Caco-2 (cell line): Measurements from ENCODE around the gene AGAP1. TPM values are rescaled to one million over a fixed set of nuclear protein-coding genes. Genes with fewer than 3 reads are reported as not detected.

Source experiments
- BruUV-seq: library from RNA; stranded (reverse); fragments of 400-500 nt; replicated peaks from 2 replicates; lab custom pipeline; 2021; lab: Mats Ljungman, UMichigan
- CTCF ChIA-PET: fragments of 300-600 bp; sonication (Branson Sonifier 250); formaldehyde crosslinking; loops from one replicate; lab custom pipeline; 2022; ENCODE audit warnings: antibody characterized with exemption; lab: Charles Lee
- POLR2A ChIA-PET: fragments of 300-600 bp; sonication (Branson Sonifier 250); formaldehyde crosslinking; loops from one replicate; lab custom pipeline; 2022; ENCODE audit warnings: antibody characterized with exemption; lab: Charles Lee
- DNase-seq, 2 experiments: peaks; one replicate each; pipeline versions ENCODE4 v3.0.0 to v3.0.0-alpha.2; 2020 to 2022
- H3K27me3 ChIP-seq: replicated peaks from 2 replicates; pipeline ENCODE4 v1.6.0; 2011; ENCODE audit warnings: low read length; ENCODE audit not compliant: control insufficient read depth, insufficient read depth
- H3K36me3 ChIP-seq: 2 replicates; pipeline ENCODE4 v1.5.1; 2011; ENCODE audit warnings: low read length; ENCODE audit not compliant: control insufficient read depth, insufficient read depth
- H3K4me1 ChIP-seq: fragments of 250-450 bp; sonication (Bioruptor Pico); 2 replicates; pipeline ENCODE4 v1.5.1; 2020; ENCODE audit warnings: mild to moderate bottlenecking
- H3K4me3 ChIP-seq: 2 replicates; pipeline ENCODE4 v1.5.1; 2011; ENCODE audit warnings: low read depth, mild to moderate bottlenecking, control low read depth, low read length
- H3K9me3 ChIP-seq: fragments of 250-450 bp; sonication (Bioruptor Pico); 2 replicates; pipeline ENCODE4 v1.5.1; 2020; ENCODE audit warnings: mild to moderate bottlenecking, moderate library complexity
- H3K27ac Mint-ChIP-seq: one replicate; pipeline ENCODE4 v1.8.0; 2022; ENCODE audit warnings: mixed read lengths; ENCODE audit not compliant: unreplicated experiment
- H3K27me3 Mint-ChIP-seq: one replicate; pipeline ENCODE4 v1.8.0; 2022; ENCODE audit warnings: mixed read lengths; ENCODE audit not compliant: insufficient read depth, unreplicated experiment
- H3K36me3 Mint-ChIP-seq: one replicate; pipeline ENCODE4 v1.8.0; 2022; ENCODE audit warnings: mild to moderate bottlenecking, mixed read lengths; ENCODE audit not compliant: insufficient read depth, unreplicated experiment
- H3K4me1 Mint-ChIP-seq: one replicate; pipeline ENCODE4 v1.8.0; 2022; ENCODE audit warnings: low read depth, mixed read lengths; ENCODE audit not compliant: unreplicated experiment
- H3K4me3 Mint-ChIP-seq: one replicate; pipeline ENCODE4 v1.8.0; 2022; ENCODE audit warnings: mild to moderate bottlenecking, moderate library complexity, mixed read lengths; ENCODE audit not compliant: unreplicated experiment
- H3K9me3 Mint-ChIP-seq: one replicate; pipeline ENCODE4 v1.8.0; 2022; ENCODE audit warnings: mixed read lengths; ENCODE audit not compliant: unreplicated experiment
- CTCF ChIP-seq, 2 experiments: fragments of 200-600 bp in 1 of 2; IDR thresholded peaks; 1 replicate in 1 of 2; 2 replicates in 1 of 2; pipeline versions ENCODE4 v1.5.1 to v1.8.0; 2011 to 2022; ENCODE audit warnings: antibody characterized with exemption in 1 of 2, control low read depth in 1 of 2, inconsistent platforms in 1 of 2, low read depth in 1 of 2, low read length in 1 of 2, mild to moderate bottlenecking in 1 of 2, moderate library complexity in 1 of 2; ENCODE audit not compliant: insufficient read depth in 1 of 2, severe bottlenecking in 1 of 2, unreplicated experiment in 1 of 2
- intact Hi-C: fragments of 100-400 bp; cut with micrococcal nuclease; formaldehyde crosslinking; loops from one replicate; pipeline ENCODE4 v1.10.0; 2022; ENCODE audit not compliant: unreplicated experiment
- total RNA-seq: library from RNA; stranded (reverse); gene quantifications from 2 replicates; pipeline ENCODE4 v1.2.3, GENCODE V29; 2022

Gene AGAP1
- total RNA-seq, 1 experiment from 2014 or later, result 41.7 TPM

GRCh38 chr2:235659767-235660322 is 166.0 kb downstream of the AGAP1 start:
- Histone ChIP-seq H3K36me3 (no peaks in the 10 kb centered on the region), H3K4me1 (no peaks in the 10 kb centered on the region), H3K4me3 (no peak overlapping the region), H3K27me3 (no peaks in the 10 kb centered on the region), H3K9me3 (no peaks in the 10 kb centered on the region)
- no peak for TF ChIP-seq CTCF (IDR thresholded peaks at IDR 0.05; ENCODE audit: insufficient read depth in 1 of 2, low read depth in 1 of 2, low read length in 1 of 2, severe bottlenecking in 1 of 2, unreplicated experiment in 1 of 2)
- CTCF ChIA-PET, result no interaction called here
- Mint-ChIP-seq H3K36me3 (no peaks in the 10 kb centered on the region), H3K27me3 (no peaks in the 10 kb centered on the region), H3K4me3 (no peak overlapping the region), H3K4me1 (peaks cover 7% of the 10 kb centered on the region), H3K9me3 (no peaks in the 10 kb centered on the region), H3K27ac (no peak overlapping the region)
- no TSS peak for BruUV-seq
- DNase-seq, result no peak
- intact Hi-C loops, result no loop called here
- POLR2A ChIA-PET, result no interaction called here

- POLR2A ChIA-PET, result no interaction called here
- no peak for TF ChIP-seq CTCF (IDR thresholded peaks at IDR 0.05; ENCODE audit: insufficient read depth in 1 of 2, low read depth in 1 of 2, low read length in 1 of 2, severe bottlenecking in 1 of 2, unreplicated experiment in 1 of 2)
- H3K27ac Mint-ChIP-seq, result no peak overlapping the region
- CTCF ChIA-PET, result no interaction called here
- Histone ChIP-seq H3K4me3 (no peak overlapping the region), H3K4me1 (no peaks in the 10 kb centered on the region), H3K27me3 (no peaks in the 10 kb centered on the region), H3K9me3 (no peaks in the 10 kb centered on the region), H3K36me3 (no peaks in the 10 kb centered on the region)
- H3K4me1 Mint-ChIP-seq, result peaks cover 7% of the 10 kb centered on the region
- no peaks in the 10 kb centered on the region for H3K27me3 Mint-ChIP-seq
- H3K36me3 Mint-ChIP-seq, result no peaks in the 10 kb centered on the region
- no peaks in the 10 kb centered on the region for H3K9me3 Mint-ChIP-seq
- DNase-seq, result no peak
- H3K4me3 Mint-ChIP-seq, result no peak overlapping the region
- no TSS peak for BruUV-seq
- intact Hi-C loops, result no loop called here
Observed at GRCh38 chr2:235660484-235661082, 166.7 kb downstream of the AGAP1 start.

GRCh38 chr2:235661167-235661937 is 167.5 kb downstream of the AGAP1 start:
- intact Hi-C loops, result no loop called here
- CTCF ChIA-PET, result no interaction called here
- no peaks in the 10 kb centered on the region for H3K9me3 ChIP-seq
- no TSS peak for BruUV-seq
- H3K36me3 ChIP-seq, result no peaks in the 10 kb centered on the region
- H3K36me3 Mint-ChIP-seq, result no peaks in the 10 kb centered on the region
- H3K27me3 ChIP-seq, result no peaks in the 10 kb centered on the region
- TF ChIP-seq CTCF (IDR thresholded peaks at IDR 0.05; ENCODE audit: insufficient read depth in 1 of 2, low read depth in 1 of 2, low read length in 1 of 2, severe bottlenecking in 1 of 2, unreplicated experiment in 1 of 2), result no peak
- H3K4me3 ChIP-seq, result no peak overlapping the region
- DNase-seq, result no peak
- no peaks in the 10 kb centered on the region for H3K9me3 Mint-ChIP-seq
- no peak overlapping the region for H3K27ac Mint-ChIP-seq
- H3K4me1 ChIP-seq, result no peaks in the 10 kb centered on the region
- H3K27me3 Mint-ChIP-seq, result no peaks in the 10 kb centered on the region
- POLR2A ChIA-PET, result no interaction called here
- peaks cover 7% of the 10 kb centered on the region for H3K4me1 Mint-ChIP-seq
- H3K4me3 Mint-ChIP-seq, result no peak overlapping the region
